PFSK-1 (cell line): ENCODE data around the gene NUDT3.

Source experiments
- FOXP2 ChIP-seq: optimal IDR thresholded peaks from 2 replicates; pipeline ENCODE3; 2011; ENCODE audit warnings: borderline replicate concordance, control low read depth, inconsistent platforms; ENCODE audit not compliant: insufficient read depth; ENCODE audit errors: extremely low read length, extremely low read depth
- POLR2AphosphoS5 ChIP-seq: IDR thresholded peaks from 2 replicates; pipeline ENCODE4 v1.6.1; 2012; ENCODE audit warnings: low read depth, mild to moderate bottlenecking, control low read depth, low read length, moderate library complexity
- SIN3A ChIP-seq: IDR thresholded peaks from 2 replicates; pipeline ENCODE4 v1.6.1; 2012; ENCODE audit warnings: mild to moderate bottlenecking, low read length, moderate library complexity, borderline replicate concordance; ENCODE audit not compliant: insufficient read depth
- TAF1 ChIP-seq: IDR thresholded peaks from 2 replicates; pipeline ENCODE4 v1.6.1; 2012; ENCODE audit warnings: low read length, control low read depth, borderline replicate concordance; ENCODE audit not compliant: insufficient read depth
- TF ChIP-seq, protein P1 (sequence below), 2 experiments: IDR thresholded peaks; 2 replicates each; pipeline versions ENCODE4 v1.6.1 to v1.8.0; 2011 to 2012; ENCODE audit warnings: low read depth in 2 of 2, low read length in 2 of 2, control low read depth in 1 of 2, inconsistent platforms in 1 of 2, mild to moderate bottlenecking in 1 of 2, moderate library complexity in 1 of 2; ENCODE audit not compliant: insufficient read depth in 1 of 2

NUDT3 gene

DNA sequence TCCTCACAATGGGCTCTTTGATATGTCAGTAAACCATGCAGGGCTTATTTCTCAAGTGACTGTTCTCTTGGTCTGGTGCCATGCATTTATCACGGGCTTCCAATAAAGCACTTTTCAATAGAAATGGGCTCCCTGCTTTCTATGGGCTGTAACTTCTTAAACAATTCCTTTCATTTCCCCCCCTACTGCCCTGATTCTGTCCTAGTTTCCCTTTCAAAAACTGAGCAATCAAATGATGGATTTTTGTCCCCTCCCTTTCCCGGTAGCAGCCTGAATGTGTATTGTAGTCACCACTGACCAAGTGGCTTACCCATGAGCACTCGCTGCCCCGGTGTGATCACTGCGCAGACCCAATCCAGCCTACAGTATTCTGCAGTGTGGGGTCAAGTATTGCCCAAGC, 19.5 kb upstream of the NUDT3 start:
- TF ChIP-seq, protein P1, sequence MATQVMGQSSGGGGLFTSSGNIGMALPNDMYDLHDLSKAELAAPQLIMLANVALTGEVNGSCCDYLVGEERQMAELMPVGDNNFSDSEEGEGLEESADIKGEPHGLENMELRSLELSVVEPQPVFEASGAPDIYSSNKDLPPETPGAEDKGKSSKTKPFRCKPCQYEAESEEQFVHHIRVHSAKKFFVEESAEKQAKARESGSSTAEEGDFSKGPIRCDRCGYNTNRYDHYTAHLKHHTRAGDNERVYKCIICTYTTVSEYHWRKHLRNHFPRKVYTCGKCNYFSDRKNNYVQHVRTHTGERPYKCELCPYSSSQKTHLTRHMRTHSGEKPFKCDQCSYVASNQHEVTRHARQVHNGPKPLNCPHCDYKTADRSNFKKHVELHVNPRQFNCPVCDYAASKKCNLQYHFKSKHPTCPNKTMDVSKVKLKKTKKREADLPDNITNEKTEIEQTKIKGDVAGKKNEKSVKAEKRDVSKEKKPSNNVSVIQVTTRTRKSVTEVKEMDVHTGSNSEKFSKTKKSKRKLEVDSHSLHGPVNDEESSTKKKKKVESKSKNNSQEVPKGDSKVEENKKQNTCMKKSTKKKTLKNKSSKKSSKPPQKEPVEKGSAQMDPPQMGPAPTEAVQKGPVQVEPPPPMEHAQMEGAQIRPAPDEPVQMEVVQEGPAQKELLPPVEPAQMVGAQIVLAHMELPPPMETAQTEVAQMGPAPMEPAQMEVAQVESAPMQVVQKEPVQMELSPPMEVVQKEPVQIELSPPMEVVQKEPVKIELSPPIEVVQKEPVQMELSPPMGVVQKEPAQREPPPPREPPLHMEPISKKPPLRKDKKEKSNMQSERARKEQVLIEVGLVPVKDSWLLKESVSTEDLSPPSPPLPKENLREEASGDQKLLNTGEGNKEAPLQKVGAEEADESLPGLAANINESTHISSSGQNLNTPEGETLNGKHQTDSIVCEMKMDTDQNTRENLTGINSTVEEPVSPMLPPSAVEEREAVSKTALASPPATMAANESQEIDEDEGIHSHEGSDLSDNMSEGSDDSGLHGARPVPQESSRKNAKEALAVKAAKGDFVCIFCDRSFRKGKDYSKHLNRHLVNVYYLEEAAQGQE (IDR thresholded peaks at IDR 0.05; ENCODE audit: insufficient read depth in 1 of 2, low read depth in 2 of 2, low read length in 2 of 2) = no peak
- no peak for TF ChIP-seq POLR2AphosphoS5
- no peak for TF ChIP-seq FOXP2
- no peak for TF ChIP-seq SIN3A
- TF ChIP-seq TAF1 = no peak

DNA sequence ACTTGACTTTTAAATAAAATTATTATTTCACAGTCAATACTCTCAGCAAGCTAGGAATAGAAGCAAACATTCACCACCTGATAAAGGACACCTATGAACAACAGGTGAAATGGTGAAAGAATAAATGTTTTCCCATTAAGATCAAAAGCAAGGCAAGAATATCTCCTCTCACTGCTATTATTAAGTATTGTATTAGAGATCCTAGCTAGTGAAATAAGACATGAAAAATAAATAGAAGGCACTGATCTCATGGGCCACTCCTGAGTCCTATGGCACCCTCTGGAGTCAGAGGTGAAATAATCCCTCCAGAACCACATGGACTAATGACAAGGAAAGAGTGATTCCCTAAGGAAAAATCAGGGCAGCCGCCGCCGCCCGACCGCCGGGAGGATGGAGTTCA, 4.0 kb upstream of the NUDT3 start:
- TF ChIP-seq POLR2AphosphoS5 (no peak), TAF1 (no peak), FOXP2 (no peak), SIN3A (no peak)
- TF ChIP-seq, protein P1 (IDR thresholded peaks at IDR 0.05; ENCODE audit: insufficient read depth in 1 of 2, low read depth in 2 of 2, low read length in 2 of 2) = no peak

DNA sequence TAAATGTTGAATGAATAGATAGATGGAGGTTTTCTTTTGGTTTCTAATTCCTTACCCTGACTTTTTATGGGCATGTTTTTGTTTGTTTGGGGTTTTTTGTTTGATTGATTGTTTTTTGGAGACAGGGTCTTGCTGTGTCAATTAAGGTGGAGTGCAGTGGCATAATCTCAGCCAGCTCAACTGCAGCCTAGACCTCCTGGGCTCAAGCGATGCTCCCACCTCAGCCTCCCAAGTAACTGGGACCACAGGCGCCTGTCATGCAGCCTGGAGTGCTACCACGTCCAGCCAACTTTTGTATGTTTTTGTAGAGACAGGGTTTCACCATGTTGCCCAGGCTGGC, 1.5 kb upstream of the NUDT3 start:
- TF ChIP-seq TAF1 (no peak), FOXP2 (no peak), POLR2AphosphoS5 (no peak)

DNA sequence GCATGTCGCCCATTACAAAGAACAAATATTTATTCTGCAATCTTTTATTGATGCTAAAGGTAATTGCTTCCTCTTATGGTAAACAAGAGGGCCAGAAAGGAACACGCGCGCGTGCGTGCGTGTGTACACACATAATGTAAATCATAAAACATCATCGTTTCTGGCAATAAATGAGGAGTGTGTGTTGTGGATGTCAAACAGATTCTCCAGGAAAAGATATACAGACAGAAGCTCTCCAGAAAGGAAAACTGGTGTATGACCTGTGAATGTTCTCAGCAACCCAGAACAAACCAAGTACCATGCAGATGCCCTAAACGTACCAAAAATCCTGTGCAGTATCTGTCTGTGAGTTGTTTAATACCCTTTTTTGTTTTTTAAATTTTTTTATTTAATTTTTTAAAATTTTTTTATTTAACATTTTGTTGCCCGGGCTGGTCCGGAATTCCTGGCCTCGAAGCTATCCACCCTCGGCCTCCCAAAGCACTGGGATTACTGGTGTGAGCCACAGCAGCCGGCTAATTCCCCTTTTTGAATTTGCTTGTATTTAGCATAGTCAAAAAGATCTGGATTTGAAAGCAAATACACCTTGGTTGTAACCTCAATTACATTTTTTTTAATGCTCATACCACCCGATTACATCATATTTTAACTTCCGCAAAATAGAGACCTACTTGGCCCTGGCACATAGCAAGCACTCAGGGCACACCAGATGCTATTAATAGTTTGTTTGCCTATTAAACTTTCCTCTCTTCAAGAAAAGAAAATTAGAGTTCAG, 909 bp upstream of the NUDT3 start:
- TF ChIP-seq FOXP2 (no peak), POLR2AphosphoS5 (no peak), SIN3A (no peak), TAF1 (no peak)
- TF ChIP-seq, protein P1 (IDR thresholded peaks at IDR 0.05; ENCODE audit: insufficient read depth in 1 of 2, low read depth in 2 of 2, low read length in 2 of 2) = no peak

DNA sequence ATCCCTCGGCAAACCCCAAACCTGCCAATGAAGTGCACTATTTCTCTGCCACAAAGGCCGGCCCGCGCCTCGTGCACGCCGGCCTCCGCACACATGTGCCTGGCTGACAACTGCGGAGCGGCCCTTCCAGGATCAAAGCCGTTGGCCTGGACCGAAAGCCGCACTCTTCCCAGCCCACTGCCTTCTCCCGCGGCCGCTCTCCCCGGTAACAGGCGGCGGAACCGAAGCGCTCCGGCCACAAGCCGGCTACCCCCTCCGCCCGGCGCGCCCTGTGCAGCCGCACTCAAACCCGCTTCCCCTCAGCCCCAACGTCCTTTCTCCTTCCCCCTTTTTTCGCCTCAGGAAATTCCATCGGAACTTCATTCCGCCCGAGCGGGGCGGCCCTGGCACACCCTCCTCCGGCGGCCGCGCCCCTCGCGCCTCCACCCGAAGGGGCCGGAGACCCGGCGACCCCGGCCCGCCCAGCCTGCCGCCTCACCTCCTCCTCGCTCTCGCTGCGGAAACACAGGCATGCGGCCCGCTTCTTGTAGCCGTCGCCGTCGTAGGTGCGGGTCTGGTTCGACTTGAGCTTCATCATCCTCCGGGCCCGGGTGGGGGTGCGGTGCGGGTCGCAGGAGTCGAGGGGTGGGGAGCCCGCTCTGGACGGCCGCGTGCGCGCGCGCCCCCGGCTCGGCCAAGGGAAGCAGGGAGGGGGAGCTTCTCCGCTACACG, 528 bp downstream of the NUDT3 start:
- no peak for TF ChIP-seq FOXP2
- TF ChIP-seq SIN3A = peak; percentile 81; the same call in 1 of the 2 replicates

DNA sequence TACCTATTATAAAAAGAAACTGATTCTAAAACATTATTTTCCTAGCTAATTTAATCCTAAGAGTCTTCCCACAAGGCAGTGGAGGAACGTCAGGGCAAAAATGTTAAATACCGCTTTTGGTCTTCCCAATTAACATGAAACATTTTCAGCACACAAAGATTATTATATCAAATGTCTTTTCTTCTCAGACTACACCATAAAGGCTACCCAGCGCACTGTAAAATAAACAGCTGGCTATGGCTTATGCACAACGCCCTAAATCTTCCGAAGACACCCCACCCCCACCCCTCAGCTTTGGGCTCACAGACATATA, 1.0 kb downstream of the NUDT3 start:
- TF ChIP-seq POLR2AphosphoS5 (no peak), TAF1 (no peak)
